GM18505 (cell line): ENCODE measurements around the gene CEMIP.

Experiments
- ATAC-seq: cut with Tn5 transposase; IDR thresholded peaks from one replicate; pipeline ENCODE4 v1.9.1; 2021; ENCODE audit not compliant: unreplicated experiment
- POLR2A ChIP-seq: IDR thresholded peaks from 4 replicates; pipeline ENCODE4 v1.6.1; 2011; ENCODE audit warnings: borderline replicate concordance; ENCODE audit not compliant: insufficient read depth, insufficient read length; ENCODE audit errors: extremely low read depth

The CEMIP gene

DNA sequence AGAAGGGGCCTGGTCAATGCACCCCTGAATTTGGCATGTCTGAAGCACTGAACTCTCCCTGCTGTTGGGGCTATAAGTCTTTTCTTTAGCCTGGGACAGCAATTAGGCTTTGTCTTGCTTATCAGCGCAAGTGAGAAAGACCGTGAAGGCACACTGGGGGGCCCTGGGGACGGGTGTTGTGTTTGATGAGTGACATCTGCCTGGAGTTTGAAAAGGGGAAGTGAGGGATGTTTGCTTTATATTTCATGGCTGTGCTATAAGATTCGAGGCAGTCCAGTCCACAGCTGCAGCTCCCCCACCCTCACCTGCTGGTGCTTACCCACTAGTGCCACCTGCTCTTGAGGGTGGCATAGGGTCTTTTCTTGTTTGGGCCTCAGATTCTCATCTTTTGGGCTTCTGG is 44.8 kb downstream of the CEMIP start:
- TF ChIP-seq POLR2A: no peak
- ATAC-seq: no peak

DNA sequence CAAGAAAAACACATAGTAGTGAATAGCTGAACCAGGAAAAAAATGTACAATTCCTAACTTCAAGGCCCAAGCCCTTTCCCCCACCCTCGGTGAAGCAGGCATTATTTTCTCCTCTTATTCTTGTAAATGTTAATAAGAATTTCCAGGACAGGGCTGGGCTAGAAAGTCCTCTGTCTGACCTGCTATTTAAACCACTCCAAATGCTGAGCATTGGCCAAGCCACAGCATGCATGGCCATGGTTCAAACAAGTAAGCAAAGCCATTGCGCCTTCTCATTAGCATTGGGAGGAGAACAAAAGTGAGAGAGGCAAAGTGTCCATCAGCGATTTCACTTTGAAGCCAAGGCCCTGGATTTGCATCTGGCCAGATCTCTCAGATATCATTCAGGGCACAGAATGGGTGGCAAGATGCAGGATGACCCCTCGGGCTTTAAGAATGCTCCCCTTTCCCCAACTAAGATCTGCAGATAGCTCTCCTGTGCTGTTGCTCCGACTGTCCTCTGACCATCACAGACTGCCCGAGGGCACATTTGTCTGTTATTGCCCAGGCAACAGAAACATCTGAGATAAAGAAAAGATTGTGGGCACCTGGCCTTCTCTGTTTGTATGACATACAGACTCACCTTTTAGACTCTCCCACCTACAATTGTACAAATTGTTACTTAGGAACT is 46.3 kb downstream of the CEMIP start:
- TF ChIP-seq POLR2A: no peak
- no peak for ATAC-seq

DNA sequence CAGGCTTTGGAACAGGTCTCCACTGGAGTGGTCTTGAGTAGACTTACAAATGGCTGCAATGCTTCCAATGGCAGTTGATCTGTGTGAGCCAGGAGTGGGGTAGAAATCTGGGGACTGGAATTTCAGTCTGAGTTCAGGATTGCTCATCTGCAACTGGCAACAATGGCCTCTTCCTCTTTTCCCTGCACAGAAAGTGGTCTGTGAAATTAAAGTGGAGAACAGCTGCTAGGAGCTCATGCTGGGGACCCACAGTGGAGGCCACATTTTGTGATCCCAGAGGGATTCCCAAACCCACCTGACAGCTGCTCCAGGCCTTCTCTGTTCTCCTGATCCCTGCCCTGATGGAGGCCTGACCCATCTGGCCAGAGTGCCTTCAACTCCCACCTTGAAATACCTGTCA is 49.6 kb downstream of the CEMIP start:
- TF ChIP-seq POLR2A: no peak
- ATAC-seq: no peak

DNA sequence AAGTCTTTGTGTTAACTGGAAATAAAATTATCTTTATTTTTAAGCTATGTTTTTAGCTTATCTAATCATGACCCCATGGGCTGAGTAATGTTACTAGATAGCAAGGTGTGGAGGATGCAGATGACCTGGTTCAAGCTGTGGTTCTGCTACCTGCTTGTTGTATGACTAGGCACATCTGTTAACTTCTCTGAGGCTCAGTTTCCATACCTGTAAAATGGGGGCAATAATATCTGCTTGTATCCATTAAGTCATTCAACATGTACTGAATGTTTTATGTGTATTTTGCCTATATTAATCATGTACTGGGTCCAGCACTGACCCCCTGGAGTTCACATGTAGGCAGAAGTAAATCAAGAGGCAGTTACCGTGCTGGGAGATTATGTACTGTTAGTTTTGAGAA is 51.5 kb downstream of the CEMIP start:
- TF ChIP-seq POLR2A: no peak
- ATAC-seq: no peak

DNA sequence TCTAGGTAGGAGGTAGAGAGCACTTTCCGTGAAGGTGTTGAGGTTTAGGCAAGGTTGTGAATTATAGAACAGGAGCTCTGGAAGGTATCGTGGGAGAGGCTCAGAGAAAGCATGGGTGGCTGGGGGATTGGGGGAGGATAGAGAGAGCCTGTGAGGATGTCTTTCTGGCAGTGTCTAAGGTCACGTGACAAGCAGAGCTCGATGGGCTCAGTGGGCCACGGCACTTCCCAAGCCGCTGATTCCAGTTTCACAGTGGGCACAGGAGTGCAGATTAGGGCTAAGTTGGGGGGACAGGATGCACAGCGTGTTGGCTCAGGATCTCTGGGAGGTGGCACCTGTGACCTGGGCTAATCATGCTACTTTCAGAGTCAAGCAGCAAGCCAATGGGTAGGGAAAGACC is 52.0 kb downstream of the CEMIP start:
- no peak for TF ChIP-seq POLR2A
- ATAC-seq: no peak

DNA sequence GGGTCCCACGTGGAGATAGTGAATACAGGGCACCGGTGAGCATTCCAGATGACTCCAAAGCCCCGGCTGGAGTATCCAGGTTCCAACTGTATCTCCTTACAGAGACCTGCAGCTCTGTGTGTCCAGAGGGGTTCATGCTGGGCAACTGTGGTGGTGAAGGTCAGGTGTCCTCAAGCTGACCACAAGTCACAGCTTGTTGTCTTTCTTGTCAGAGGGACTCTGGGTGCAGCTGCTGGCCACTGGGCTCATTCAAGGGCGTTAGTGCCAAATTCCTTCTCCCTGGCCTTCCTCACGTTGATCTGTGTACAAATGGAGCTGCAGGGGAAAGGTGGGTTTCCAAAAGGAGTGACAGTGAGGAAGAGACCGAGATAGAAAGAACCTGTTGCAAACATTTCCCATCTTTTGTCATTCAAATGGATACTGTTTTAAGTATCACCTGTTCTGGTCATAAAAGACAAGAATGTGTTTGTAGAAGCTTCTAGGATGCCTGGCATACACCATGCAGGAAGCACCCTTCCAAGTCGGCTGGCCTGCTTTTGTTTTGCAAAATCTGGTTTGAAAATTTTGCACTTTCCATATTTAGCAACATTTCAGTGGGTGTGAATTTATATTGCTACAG is 52.5 kb downstream of the CEMIP start:
- ATAC-seq: no peak
- no peak for TF ChIP-seq POLR2A

DNA sequence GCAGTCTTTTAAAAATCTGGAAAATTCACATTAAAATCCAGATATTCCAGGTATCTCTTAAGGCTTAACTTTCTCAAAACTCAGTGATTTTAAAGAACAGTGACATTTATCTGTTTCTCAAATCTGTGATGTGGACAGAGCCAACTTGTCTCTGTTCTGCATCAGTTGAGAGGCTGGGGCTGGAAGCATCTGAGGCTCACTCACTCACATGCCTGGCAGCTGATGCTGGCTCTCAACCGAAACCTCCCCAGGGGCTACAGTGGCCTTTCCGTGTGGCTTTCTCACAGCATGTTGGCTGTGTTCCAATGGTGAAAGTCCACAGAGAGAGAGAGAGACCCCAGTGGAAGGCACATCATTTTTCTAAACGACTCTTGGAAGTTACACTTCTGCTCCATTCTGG is 53.5 kb downstream of the CEMIP start:
- TF ChIP-seq POLR2A: no peak
- ATAC-seq: no peak

DNA sequence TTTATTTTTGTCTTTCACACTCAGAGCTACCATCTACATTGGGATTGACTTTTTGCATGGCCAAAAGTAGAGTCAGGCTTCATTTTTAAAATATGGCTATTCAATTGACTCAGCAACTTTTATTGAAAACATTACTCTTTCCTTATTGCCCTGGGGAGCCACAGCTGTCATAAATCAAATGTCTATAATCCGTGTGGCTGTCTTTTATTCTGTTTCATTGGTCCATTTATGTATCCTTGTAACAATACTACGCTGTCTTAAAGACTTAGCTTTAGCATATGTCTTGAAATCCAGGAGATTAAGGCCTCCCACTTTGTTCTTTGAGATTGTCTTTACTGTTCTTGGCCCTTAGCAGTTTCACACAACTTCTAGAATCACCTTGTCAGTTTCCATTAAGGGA is 55.2 kb downstream of the CEMIP start:
- no peak for ATAC-seq
- TF ChIP-seq POLR2A: no peak

DNA sequence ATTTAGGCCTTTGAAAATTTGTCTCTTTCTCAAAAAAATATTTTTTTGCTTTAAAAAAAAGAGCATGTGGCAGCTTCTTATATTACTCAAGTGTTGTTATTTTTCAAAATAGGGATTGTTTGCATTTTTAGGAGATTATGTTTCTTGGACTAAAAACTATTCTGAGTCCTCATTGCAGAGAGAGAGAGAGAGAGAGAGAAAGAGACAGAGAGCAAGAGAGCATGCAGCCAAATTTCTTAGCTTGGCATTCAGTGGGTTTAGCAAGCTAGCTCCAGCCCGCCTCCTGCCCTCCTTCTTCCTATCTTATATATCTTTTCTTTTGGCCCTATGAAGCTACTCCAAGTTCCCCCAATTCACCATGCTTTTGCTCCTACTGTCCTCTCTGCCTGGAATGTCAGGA is 55.7 kb downstream of the CEMIP start:
- no peak for TF ChIP-seq POLR2A
- no peak for ATAC-seq

DNA sequence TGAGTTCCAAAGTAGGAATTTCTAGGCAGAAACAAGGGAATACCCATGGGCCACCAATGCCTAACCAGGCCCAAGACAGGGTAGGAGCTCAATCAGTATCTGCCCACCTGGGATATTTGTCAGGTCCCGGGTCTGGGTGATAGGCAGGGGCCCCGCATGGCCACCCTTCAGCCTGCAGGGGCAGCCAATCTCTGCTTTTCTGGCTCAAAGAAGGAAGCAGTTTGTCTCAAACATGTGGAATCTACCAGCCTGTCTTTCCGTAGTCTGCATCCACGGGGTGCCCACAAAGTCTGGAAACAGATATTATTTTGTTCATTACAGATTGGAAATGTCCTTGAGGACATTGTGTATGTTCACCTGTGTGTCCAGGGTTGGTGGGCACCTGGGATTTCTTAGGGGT is 56.2 kb downstream of the CEMIP start:
- ATAC-seq: no peak
- no peak for TF ChIP-seq POLR2A

DNA sequence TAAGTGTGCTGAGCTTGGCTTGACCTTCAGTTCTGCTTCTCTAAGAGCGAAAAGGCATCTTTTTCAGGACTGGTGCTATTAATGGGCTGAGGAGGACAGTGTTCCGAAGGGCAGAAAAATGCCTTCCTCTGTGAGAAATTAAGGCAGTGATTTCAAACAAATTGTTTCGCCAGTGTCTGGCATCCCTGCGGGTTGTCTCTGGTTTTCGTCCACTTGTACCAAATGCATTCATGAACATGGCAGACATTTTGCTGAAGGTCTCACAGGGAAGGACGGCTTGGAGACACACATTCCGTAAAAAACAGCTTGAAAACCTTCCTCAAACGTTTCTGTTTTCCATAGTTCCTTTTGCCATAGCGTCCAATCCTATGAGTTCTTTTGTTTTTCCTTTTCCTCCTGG is 57.1 kb downstream of the CEMIP start:
- TF ChIP-seq POLR2A: no peak
- no peak for ATAC-seq

DNA sequence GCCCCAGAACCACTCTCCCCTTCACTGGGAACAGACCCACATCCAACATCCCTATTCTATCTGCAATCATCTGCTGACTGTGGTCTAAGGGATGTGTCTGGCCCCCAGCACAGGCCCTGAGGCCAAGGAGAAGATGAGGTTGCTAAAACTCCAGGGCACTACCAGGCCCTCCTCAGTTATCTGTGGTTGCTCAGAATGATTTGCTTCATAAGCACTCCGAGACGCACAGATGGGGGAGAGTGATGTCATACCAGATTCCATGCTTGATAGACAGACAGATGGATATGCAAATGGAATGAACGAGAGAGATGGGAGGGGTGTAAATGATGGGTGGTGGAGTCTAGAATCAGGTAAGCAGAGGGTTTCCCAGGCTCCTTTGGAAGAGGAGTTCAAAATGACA is 57.8 kb downstream of the CEMIP start:
- no peak for TF ChIP-seq POLR2A
- ATAC-seq: no peak

DNA sequence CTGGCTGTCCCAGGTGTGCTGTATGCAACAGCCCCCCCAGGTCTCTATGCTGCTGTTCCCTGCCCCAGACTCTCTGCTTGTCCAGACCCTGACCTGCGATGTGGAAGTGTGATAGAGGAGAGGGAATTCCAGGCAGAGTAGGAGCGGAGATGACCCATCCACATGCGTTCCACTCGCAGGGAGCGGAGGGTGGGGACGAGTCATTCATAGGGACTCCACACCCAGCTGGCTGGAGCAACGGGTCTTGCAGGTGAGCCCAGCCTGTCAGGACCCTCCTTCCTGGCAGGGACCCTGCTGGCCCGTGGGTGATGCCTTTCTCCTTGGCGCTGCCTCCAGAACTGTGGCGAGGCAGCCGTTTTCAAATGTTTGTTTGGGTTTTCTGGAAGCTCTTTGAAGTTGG is 58.8 kb downstream of the CEMIP start:
- ATAC-seq: no peak
- TF ChIP-seq POLR2A: no peak

DNA sequence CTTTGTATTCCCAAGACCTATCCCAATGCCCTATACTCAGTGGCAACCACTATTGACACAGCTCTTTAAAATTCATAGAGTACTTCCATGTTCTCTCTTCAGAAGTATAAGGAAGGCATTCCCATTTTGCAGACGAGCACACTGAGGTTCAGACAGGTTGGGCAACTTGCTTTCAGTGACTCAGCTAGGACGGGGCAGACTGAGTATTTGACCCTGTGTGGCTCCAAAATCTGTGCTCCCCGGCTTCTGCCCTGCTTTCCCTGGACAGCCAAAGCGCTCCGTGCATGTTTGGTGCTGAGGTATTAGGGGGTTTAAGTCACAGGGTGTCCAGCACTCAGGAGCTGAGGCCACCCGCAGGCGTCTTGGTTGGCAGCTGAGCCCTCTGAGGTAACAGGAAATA is 59.5 kb downstream of the CEMIP start:
- TF ChIP-seq POLR2A: no peak
- ATAC-seq: no peak

DNA sequence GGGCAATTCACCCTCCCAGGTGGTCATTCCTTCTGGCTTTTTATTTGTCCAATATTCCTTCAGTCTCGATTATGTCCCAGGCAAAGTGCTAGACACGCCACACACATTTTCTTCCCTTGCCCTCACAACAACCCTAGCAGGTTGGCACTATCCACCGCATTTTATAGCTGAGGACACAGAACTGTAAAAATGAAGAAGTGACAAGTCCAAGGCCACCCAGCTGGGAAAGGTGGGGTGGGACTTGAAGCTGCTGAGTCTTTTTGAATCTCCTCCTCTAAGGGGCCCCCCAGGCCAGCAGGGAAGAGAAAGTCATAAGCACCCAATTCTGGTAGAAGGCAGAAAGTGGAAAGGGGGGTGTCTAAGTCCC is 60.6 kb downstream of the CEMIP start:
- TF ChIP-seq POLR2A: no peak
- no peak for ATAC-seq
